Esophagus squamous epithelium (tissue), 4 donors: ENCODE data around the gene GPX4.

Experiments
- POLR2A ChIP-seq, 4 donors: fragments of 450-650 bp; IDR thresholded peaks; one replicate each; pipeline ENCODE4 v1.6.1; 2017; ENCODE audit warnings: antibody characterized with exemption in 4 of 4, mild to moderate bottlenecking in 4 of 4, moderate library complexity in 3 of 4
- TF ChIP-seq, protein P1 (sequence below), 6 experiments: fragments of 450-650 bp in 4 of 6; fragments of 200-600 bp in 2 of 6; sonication (generic) in 2 of 6; IDR thresholded peaks; one replicate each; pipeline ENCODE4 v1.5.1; 2016 to 2019; ENCODE audit warnings: antibody characterized with exemption in 6 of 6, mild to moderate bottlenecking in 4 of 6, moderate library complexity in 4 of 6

DNA sequence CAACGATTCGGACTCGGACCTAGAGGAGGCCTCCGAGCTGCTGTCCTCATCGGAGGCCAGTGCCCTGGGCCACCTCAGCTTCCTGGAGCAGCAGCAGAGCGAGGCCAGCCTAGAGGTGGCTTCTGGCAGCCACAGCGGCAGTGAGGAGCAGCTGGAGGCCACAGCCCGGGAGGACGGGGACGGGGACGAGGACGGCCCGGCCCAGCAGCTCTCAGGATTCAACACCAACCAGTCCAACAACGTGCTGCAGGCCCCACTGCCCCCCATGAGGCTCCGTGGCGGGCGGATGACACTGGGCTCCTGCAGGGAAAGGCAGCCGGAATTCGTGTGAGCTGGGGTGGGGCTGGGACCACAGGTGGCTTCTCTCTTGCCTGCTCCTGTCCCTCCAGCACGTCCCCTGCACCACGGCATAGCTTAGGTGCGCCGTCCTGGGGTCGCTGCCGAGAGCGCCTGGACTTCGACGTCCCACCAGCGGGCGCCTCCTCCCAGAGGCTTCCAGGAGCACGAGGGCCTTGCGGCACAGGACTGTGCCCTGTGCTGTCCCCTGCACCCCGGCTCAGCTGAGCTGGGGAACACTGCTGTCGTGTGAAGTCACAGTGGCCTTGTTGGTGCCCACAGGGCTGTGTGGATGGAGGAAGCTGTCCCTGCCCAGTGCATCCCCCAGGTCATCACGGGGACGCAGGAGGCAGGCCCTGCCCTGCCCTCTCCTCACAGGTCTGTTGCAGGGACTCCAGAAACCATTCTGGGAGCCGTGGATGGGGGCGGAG lies 17.9 kb upstream of the GPX4 start:
- TF ChIP-seq POLR2A (IDR thresholded peaks at IDR 0.05): no peak
- TF ChIP-seq, protein P1, sequence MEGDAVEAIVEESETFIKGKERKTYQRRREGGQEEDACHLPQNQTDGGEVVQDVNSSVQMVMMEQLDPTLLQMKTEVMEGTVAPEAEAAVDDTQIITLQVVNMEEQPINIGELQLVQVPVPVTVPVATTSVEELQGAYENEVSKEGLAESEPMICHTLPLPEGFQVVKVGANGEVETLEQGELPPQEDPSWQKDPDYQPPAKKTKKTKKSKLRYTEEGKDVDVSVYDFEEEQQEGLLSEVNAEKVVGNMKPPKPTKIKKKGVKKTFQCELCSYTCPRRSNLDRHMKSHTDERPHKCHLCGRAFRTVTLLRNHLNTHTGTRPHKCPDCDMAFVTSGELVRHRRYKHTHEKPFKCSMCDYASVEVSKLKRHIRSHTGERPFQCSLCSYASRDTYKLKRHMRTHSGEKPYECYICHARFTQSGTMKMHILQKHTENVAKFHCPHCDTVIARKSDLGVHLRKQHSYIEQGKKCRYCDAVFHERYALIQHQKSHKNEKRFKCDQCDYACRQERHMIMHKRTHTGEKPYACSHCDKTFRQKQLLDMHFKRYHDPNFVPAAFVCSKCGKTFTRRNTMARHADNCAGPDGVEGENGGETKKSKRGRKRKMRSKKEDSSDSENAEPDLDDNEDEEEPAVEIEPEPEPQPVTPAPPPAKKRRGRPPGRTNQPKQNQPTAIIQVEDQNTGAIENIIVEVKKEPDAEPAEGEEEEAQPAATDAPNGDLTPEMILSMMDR (IDR thresholded peaks at IDR 0.05): no peak
